ENCODE measurements around the gene LIF.

GRCh38 chr22:30279932-30280331, 33.4 kb upstream of the LIF start:
- no peak for TF ChIP-seq FOXM1 (IDR thresholded peaks at IDR 0.05; ENCODE audit: borderline replicate concordance)
- no peak for TF ChIP-seq HDGF (IDR thresholded peaks at IDR 0.05; ENCODE audit: borderline replicate concordance)
- TF ChIP-seq L3MBTL2 (conservative IDR thresholded peaks at IDR 0.05) = no peak
- TF ChIP-seq LEF1 (IDR thresholded peaks at IDR 0.05; ENCODE audit: borderline replicate concordance) = no peak
- TF ChIP-seq FOXK2 (IDR thresholded peaks at IDR 0.05) = no peak
- no peak for TF ChIP-seq BHLHE40 (IDR thresholded peaks at IDR 0.05; ENCODE audit: borderline replicate concordance)
- TF ChIP-seq TARDBP (IDR thresholded peaks at IDR 0.05) = no peak
- TF ChIP-seq SP1 (IDR thresholded peaks at IDR 0.05) = no peak
- no peak for TF ChIP-seq FOXA1 (IDR thresholded peaks at IDR 0.05)
- TF ChIP-seq SUZ12 (IDR thresholded peaks at IDR 0.05) = no peak
- TF ChIP-seq ZNF384 (IDR thresholded peaks at IDR 0.05) = no peak
- no peak for TF ChIP-seq ARNT (IDR thresholded peaks at IDR 0.05)

Data from HEK293T (cell line).